Measurements from ENCODE around the gene SYNE2. TPM values are rescaled to one million over a fixed set of nuclear protein-coding genes. Genes with fewer than 3 reads are reported as not detected.

Gene SYNE2
- total RNA-seq, 1 donor = 25.8 TPM

DNA sequence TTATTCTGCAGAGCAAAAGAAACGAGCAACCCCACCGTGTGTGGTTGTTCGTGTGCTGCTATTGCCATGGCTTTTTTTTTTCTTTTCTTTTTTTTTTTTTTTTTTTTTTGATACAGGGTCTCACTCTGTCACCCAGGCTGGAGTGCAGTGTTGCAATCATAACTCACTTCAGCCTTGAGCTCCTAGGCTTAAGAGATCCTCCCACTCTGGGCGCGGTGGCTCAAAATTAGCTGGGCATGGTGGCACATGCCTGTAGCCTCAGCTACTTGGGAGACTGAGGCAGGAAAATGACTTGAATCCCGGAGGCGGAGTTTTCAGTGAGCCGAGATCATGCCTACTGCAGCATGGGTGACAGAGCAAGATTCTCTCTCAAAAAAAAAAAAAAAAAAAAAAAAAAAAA is 297.1 kb downstream of the SYNE2 start:
- DNase-seq (ENCODE audit: low read depth) = no peak
- TF ChIP-seq, protein P1, sequence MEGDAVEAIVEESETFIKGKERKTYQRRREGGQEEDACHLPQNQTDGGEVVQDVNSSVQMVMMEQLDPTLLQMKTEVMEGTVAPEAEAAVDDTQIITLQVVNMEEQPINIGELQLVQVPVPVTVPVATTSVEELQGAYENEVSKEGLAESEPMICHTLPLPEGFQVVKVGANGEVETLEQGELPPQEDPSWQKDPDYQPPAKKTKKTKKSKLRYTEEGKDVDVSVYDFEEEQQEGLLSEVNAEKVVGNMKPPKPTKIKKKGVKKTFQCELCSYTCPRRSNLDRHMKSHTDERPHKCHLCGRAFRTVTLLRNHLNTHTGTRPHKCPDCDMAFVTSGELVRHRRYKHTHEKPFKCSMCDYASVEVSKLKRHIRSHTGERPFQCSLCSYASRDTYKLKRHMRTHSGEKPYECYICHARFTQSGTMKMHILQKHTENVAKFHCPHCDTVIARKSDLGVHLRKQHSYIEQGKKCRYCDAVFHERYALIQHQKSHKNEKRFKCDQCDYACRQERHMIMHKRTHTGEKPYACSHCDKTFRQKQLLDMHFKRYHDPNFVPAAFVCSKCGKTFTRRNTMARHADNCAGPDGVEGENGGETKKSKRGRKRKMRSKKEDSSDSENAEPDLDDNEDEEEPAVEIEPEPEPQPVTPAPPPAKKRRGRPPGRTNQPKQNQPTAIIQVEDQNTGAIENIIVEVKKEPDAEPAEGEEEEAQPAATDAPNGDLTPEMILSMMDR (IDR thresholded peaks at IDR 0.05; ENCODE audit: insufficient read depth, low read length) = no peak
- H3K4me3 ChIP-seq (ENCODE audit: low read depth, low read length) = no peak overlapping the region

DNA sequence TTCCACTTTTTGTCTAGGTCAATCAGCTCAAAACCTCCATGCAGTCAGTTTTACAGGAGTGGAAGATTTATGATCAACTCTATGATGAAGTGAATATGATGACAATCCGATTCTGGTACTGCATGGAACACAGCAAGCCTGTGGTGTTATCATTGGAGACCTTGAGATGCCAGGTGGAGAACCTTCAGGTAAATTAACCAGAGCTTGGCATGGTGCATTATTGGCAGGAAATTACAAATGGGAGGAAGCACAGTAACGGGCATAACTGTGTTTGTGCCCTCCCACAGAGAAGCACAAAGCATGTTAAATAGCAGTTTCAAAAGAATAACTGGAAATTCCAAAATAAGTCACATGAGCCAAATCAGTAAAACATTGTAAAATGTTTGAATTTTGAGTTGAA is 305.8 kb downstream of the SYNE2 start:
- TF ChIP-seq, protein P1 (IDR thresholded peaks at IDR 0.05; ENCODE audit: insufficient read depth, low read length) = no peak
- DNase-seq (ENCODE audit: low read depth) = no peak
- H3K4me3 ChIP-seq (ENCODE audit: low read depth, low read length) = no peak overlapping the region

DNA sequence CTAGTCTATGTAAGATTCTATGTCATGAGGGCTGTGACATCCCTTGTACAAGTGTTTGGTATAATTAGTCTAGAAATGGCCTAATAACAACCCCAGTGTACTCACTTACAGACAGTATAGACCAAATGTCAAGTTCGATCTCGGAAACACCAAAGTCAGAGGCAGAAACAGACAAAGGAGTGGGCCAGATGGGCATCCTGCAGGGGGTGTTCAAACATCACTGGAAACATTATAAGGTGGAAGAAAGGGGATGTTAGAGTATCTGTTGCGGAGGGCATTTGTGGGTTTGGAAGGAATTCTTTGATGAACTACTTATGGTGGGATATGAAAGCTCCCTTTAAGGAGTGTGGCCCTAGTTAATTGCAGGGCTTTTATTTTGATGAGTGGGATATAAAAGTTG is 306.8 kb downstream of the SYNE2 start:
- TF ChIP-seq, protein P1 (IDR thresholded peaks at IDR 0.05; ENCODE audit: insufficient read depth, low read length) = no peak
- no peak for DNase-seq (ENCODE audit: low read depth)
- no peak overlapping the region for H3K4me3 ChIP-seq (ENCODE audit: low read depth, low read length)

DNA sequence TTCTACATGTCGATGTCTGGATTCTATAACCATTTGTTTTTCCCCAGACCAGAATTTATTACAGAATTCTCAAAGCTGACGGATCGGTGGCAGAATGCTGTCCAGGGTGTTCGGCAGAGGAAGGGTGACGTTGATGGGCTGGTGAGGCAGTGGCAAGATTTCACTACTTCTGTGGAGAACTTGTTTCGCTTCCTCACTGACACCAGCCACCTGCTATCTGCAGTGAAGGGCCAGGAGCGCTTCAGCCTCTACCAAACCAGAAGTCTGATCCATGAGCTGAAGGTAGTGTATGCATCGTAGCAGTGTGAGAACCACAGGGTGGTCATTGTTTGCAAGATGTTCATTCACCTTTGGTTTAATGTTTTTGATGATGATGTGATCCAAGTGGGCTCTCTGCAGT is 317.4 kb downstream of the SYNE2 start:
- H3K4me3 ChIP-seq (ENCODE audit: low read depth, low read length) = no peak overlapping the region
- DNase-seq (ENCODE audit: low read depth) = no peak
- TF ChIP-seq, protein P1 (IDR thresholded peaks at IDR 0.05; ENCODE audit: insufficient read depth, low read length) = no peak

DNA sequence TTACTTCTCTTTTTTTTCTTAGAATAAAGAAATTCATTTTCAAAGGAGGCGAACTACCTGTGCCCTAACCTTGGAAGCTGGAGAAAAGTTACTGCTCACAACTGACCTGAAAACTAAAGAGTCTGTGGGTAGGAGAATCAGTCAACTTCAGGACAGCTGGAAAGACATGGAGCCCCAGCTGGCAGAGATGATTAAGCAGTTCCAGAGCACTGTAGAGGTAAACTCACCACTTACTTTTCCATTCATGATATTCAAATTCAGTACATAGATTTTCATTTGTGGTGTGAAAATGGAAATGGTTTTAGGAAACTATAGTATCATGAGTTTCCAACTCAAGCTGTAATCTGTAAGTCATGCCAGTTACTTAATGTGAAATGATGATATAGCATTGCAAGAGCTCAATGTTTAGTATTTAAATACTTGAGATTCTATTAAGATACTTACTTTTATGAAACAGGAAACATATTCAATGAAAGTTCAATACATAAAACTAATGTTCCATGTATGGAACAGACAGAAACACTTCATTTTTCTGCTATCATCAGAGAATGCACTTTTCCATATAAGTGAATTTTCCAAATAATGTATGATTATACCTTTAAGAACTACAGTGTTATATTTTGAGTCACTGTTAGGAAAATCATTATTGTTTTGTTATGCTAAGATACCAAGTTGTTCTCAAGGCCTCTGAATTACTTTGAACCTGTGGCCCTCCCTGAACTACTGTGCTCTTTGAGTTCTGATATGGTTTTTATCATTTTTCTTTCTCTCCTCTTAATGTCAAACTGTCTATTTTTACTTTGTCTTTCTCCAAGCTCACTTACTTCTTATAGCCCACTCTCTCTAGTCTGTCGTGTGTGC is 322.3 kb downstream of the SYNE2 start:
- TF ChIP-seq, protein P1 (IDR thresholded peaks at IDR 0.05; ENCODE audit: insufficient read depth, low read length) = no peak
- DNase-seq (ENCODE audit: low read depth) = no peak
- H3K4me3 ChIP-seq (ENCODE audit: low read depth, low read length) = no peak overlapping the region

DNA sequence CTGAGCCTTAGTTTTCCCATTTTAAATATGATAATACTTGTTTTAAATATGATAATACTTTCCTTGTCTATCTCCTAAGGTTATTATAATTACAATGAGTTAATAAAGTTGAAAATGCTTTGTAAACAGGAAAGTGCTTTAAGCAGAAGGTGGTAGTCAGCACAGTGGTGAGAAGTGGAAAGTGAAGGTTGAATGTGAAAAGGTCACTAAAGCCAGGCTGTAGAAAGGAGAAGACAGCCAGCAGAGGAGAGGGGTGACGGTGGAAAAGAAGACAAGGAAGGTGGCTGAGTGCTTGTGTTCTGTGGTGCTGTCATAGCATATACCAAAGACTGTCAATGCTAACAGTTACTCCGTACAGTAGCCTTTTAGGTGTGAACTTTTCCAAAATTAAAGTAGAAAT is 323.5 kb downstream of the SYNE2 start:
- TF ChIP-seq, protein P1 (IDR thresholded peaks at IDR 0.05; ENCODE audit: insufficient read depth, low read length) = no peak
- DNase-seq (ENCODE audit: low read depth) = no peak
- no peak overlapping the region for H3K4me3 ChIP-seq (ENCODE audit: low read depth, low read length)
